Measurements from ENCODE around the gene C1QL2.

- no peak for TF ChIP-seq POLR2AphosphoS5 (IDR thresholded peaks at IDR 0.05; ENCODE audit: low read depth, low read length)
- TF ChIP-seq POLR2A (IDR thresholded peaks at IDR 0.05; ENCODE audit: low read depth, low read length) = no peak
Observed at GRCh38 chr2:119112230-119112629, 46.3 kb downstream of the C1QL2 start.

All from GM12892 (cell line).